ENCODE results near the gene TENT5D.
"Not testable (repeated sequence)": the region's sequence is repeated elsewhere in the genome, so short reads cannot be mapped to it uniquely, and the experiment has no call there.

TENT5D gene

DNA sequence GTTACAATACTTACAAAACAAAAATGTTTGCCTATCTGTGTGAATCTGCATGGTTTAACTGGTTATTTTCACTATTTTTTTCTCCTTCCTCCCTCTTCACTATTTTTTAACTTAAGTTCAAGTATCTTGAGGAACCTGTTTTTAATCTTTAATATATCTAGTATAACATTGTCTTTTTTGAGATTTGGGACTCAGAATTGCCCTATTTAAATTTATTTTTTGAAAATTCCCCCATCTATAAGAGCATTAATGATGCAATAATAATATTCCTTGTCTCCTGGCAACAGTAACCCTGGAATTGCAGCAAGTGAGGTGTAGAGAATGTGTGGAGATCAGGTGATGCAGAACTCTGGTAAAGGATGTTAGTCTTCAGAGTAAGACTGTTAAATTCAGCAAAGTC, at the start of gene TENT5D:
Gene TENT5D (plus strand): TSS at position 301 of the 400 bp plus-strand sequence. CDS start 22,093 bp downstream, outside the sequence.
- no peak for ATAC-seq
- Mint-ChIP-seq H3K36me3 (no peaks in the 10 kb centered on the region), H3K4me3 (no peak within 1 kb of the TSS), H3K4me1 (no peaks in the 10 kb centered on the region), H3K27ac (no peak within 1 kb of the TSS), H3K27me3 (no peaks in the 10 kb centered on the region), H3K9me3 (peaks cover 7% of the 10 kb centered on the region)

DNA sequence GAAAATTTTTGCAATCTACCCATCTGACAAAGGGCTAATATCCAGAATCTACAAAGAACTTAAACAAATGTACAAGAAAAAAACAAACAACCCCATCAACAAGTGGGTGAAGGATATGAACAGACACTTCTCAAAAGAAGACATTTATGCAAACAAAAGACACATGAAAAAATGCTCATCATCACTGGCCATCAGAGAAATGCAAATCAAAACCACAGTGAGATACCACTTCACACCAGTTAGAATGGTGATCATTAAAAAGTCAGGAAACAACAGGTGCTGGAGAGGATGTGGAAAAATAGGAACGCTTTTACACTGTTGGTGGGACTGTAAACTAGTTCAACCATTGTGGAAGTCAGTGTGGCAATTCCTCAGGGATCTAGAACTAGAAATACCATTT, 34.6 kb upstream of the TENT5D start:
- H3K27me3 Mint-ChIP-seq, H3K36me3 Mint-ChIP-seq, ATAC-seq, H3K4me1 Mint-ChIP-seq, H3K4me3 Mint-ChIP-seq, H3K27ac Mint-ChIP-seq, H3K9me3 Mint-ChIP-seq: not testable (repeated sequence)

DNA sequence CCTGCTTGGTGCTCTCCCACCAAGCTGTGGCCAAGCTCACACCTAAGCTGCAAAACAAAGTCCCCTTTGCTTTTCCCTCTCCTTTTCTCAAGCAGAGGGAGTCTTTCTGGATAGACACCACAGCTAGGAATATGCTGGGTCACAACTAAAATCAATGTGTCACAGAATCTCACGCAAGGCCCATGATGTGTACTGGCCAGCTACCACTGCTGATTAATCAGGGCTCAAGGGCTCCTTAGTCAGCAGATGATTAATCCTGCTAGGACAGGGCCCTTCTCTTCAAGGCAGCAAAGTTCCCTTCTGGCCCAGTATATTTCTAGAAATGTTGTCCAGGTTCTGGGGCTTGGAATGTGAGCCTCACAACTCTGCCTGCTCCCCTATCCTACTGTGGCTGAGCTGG, 32.0 kb upstream of the TENT5D start:
- no peaks in the 10 kb centered on the region for H3K9me3 Mint-ChIP-seq
- no peaks in the 10 kb centered on the region for H3K4me1 Mint-ChIP-seq
- no peak overlapping the region for H3K4me3 Mint-ChIP-seq
- no peaks in the 10 kb centered on the region for H3K27me3 Mint-ChIP-seq
- H3K27ac Mint-ChIP-seq = no peak overlapping the region
- ATAC-seq = no peak
- no peaks in the 10 kb centered on the region for H3K36me3 Mint-ChIP-seq

DNA sequence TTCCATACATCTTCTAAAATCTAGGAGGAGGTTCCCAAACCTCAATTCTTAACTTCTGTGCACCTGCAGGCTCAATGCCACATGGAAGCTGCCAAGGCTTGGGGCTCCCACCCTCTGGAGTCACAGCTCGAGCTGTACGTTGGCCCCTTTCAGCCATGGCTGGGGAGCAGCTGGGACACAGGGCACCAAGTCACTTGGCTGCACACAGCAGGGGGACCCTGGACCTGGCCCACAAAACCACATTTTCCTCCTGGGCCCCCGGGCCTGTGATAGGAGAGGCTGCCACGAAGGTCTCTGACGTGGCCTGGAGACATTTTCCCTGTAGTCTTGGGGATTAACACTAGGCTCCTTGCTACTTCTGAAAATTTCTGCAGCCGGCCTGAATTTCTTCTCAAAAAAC, 8.2 kb upstream of the TENT5D start:
- no peaks in the 10 kb centered on the region for H3K27me3 Mint-ChIP-seq
- H3K9me3 Mint-ChIP-seq = peaks cover 4% of the 10 kb centered on the region
- H3K4me3 Mint-ChIP-seq = no peak overlapping the region
- H3K36me3 Mint-ChIP-seq = no peaks in the 10 kb centered on the region
- no peaks in the 10 kb centered on the region for H3K4me1 Mint-ChIP-seq
- no peak for ATAC-seq
- H3K27ac Mint-ChIP-seq = no peak overlapping the region

DNA sequence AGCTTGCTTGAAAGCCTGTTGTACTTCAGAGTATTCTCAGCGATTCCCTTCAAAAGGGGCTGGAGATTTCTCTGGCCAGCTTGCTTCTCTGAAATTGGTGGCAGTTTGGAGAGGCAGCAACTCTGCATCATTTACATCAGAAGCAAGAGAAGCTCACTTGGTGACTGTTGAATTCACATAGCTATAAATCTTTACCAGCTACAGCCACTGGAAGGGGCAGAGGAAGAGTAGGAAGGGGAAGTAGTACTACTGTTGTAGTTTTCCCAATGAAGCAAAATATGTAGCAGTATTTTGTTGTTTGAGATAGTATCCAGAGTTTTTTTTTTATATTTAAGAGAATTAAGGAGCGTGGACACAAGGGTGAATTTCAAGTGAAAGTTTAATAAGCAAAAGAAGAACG, 2.8 kb downstream of the TENT5D start:
- Mint-ChIP-seq H3K27me3 (no peaks in the 10 kb centered on the region), H3K4me1 (no peaks in the 10 kb centered on the region), H3K9me3 (peaks cover 6% of the 10 kb centered on the region), H3K4me3 (no peak overlapping the region), H3K27ac (no peak overlapping the region), H3K36me3 (no peaks in the 10 kb centered on the region)
- no peak for ATAC-seq

DNA sequence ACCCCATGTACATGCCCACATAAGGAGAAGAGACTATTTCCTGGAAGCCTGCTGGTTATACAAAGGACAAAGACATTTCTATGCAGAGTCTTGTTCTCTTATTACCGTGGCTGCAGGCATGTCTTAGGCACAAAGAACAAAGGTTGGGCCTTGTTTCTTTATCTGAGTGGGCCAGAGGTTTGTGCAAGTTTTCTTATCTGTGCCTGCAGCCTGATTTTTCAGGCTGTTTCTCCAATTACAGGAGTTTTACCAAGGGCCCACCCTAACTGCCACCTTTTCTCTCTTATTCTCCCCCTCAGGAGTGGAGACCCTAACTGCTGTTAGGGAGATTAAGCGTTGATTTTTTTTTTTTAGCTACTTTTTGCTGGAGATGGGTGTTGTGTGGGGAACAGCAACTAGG, 3.5 kb downstream of the TENT5D start:
- Mint-ChIP-seq H3K27me3 (no peaks in the 10 kb centered on the region), H3K4me1 (no peaks in the 10 kb centered on the region), H3K27ac (no peak overlapping the region), H3K9me3 (peaks cover 6% of the 10 kb centered on the region), H3K36me3 (no peaks in the 10 kb centered on the region), H3K4me3 (no peak overlapping the region)
- ATAC-seq = no peak

DNA sequence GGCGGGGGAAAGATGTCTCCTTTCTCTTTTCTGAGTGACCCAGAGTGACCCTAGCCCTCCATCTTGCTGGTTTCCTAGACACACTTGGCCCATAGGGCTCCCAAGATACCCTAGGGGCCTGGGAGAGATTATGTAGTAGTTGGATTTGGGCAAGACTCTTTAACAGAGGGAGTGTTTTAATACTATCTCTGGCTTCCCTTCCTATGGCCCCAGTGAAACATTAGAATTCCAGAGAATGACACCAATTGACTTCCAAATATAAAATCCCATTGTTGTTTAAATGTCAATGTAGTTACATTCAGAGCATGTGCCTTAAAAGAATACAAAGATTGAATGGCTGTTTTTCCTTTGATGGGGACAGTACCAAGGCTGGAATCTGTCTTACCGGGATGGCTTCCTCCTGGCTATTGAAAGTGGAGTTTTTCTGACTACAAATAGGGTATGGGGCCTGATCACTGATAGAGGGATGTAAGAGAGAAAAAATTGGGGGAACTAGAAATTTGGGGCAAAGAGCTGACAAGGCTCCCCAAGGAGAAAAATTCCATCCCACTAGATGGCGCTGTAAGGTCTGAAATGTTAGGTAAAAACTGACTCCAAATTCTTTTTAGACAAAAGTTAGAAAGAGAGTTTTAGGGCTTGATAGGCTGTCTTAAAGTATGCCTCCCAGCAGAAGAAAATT, 10.7 kb downstream of the TENT5D start:
- no peak for ATAC-seq
- Mint-ChIP-seq H3K27ac (no peak overlapping the region), H3K36me3 (no peaks in the 10 kb centered on the region)

DNA sequence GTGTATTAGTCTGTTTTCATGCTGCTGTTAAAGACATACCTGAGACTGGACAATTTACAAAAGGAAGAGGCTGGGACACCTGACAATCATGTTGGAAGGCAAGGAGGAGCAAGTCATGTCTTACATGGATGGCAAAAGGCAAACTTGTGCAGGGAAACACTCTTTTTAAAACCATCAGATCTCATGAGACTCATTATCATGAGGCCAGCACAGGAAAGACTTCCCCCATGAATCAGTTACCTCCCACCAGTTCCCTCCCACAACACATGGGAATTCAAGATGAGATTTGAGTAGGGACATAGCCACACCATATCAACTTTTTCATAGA, 11.2 kb downstream of the TENT5D start:
- Mint-ChIP-seq H3K4me3 (no peak overlapping the region), H3K27me3 (no peaks in the 10 kb centered on the region), H3K4me1 (no peaks in the 10 kb centered on the region), H3K9me3 (peaks cover 6% of the 10 kb centered on the region), H3K27ac (no peak overlapping the region), H3K36me3 (no peaks in the 10 kb centered on the region)
- no peak for ATAC-seq

More for the DNA sequence above, 10.7 kb downstream of the TENT5D start:
- Mint-ChIP-seq H3K4me1 (no peaks in the 10 kb centered on the region), H3K9me3 (peaks cover 6% of the 10 kb centered on the region), H3K4me3 (no peak overlapping the region), H3K27me3 (no peaks in the 10 kb centered on the region)

DNA sequence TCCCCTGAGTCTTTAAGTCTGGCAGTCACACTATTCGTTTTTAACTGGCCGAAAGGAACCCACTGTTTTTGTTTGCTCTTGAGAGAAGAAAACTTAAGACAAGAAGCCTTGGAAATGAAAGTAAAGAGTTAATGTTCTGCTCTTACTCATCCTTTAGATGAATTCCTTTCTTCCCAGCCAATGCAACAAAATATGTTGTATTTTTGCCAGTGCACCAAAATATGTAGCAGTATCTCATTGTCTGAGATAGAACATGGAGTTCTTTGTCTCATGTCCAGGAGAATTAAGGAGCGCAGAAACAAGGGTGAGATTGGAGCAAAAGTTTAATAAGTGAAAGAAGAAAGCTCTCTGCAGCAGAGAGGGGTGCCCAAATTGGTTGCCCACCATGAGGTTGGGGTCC, 12.2 kb downstream of the TENT5D start:
- Mint-ChIP-seq H3K27ac (no peak overlapping the region), H3K9me3 (peaks cover 3% of the 10 kb centered on the region), H3K4me1 (no peaks in the 10 kb centered on the region), H3K27me3 (no peaks in the 10 kb centered on the region), H3K36me3 (no peaks in the 10 kb centered on the region), H3K4me3 (no peak overlapping the region)
- ATAC-seq = no peak

DNA sequence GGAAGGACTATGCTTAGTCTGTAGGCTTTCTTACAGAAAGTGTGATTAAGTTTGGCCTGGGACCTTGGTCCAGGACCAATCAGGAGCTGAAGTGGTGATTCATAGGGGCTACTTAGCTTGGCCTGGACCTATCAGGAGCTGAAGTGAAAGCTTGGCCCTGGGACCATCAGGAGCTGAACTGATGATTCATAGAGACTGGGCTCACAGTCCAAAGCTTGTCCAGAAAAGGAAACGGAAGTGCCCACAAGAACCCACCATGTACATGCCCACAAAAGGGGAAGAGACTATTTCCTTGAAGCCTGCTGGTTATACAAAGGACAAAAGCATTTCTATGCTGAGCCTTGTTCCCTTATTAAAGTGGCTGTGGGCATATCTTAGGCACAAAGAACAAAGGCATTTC, 12.6 kb downstream of the TENT5D start:
- Mint-ChIP-seq H3K27ac (no peak overlapping the region), H3K9me3 (peaks cover 3% of the 10 kb centered on the region), H3K36me3 (no peaks in the 10 kb centered on the region), H3K27me3 (no peaks in the 10 kb centered on the region), H3K4me3 (no peak overlapping the region), H3K4me1 (no peaks in the 10 kb centered on the region)
- no peak for ATAC-seq

DNA sequence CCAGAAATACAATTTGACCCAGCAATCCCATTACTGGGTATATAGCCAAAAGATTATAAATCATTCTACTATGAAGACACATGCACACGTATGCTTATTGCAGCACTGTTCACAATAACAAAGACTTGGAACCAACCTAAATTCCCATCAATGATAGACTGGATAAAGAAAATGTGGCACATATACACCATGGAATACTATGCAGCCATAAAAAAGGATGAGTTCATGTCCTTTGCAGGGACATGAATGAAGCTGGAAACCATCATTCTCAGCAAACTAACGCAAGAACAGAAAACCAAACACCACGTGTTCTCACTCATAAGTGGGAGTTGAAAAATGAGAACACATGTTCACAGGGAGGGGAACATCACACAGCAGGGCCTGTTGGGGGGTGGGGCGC, 47.9 kb downstream of the TENT5D start:
- not testable (repeated sequence) for H3K36me3 Mint-ChIP-seq, H3K27ac Mint-ChIP-seq, H3K4me1 Mint-ChIP-seq, ATAC-seq, H3K27me3 Mint-ChIP-seq, H3K4me3 Mint-ChIP-seq
- peaks cover 14% of the 10 kb centered on the region for H3K9me3 Mint-ChIP-seq

DNA sequence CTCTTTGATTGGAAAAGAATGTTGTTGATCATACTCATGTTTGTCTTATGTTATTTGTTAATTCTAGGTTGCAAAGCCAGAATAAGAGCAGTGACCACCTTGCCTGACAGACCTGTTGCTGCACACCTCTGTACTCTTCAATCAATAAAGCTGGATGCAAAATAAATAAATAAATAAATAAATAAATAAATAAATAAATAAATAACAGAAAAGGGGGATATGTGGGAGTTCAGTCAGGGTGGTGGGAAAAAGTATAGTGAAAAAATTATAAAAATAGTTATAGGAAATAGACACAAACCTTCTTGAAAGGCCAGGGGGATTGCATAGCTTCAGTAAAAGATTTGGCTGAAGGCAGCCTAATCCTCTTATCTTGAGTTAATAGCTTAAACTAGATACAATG, 51.3 kb downstream of the TENT5D start:
- Mint-ChIP-seq H3K36me3 (no peaks in the 10 kb centered on the region), H3K4me3 (no peak overlapping the region), H3K4me1 (no peaks in the 10 kb centered on the region), H3K9me3 (peaks cover 10% of the 10 kb centered on the region), H3K27ac (no peak overlapping the region), H3K27me3 (no peaks in the 10 kb centered on the region)
- ATAC-seq = no peak

DNA sequence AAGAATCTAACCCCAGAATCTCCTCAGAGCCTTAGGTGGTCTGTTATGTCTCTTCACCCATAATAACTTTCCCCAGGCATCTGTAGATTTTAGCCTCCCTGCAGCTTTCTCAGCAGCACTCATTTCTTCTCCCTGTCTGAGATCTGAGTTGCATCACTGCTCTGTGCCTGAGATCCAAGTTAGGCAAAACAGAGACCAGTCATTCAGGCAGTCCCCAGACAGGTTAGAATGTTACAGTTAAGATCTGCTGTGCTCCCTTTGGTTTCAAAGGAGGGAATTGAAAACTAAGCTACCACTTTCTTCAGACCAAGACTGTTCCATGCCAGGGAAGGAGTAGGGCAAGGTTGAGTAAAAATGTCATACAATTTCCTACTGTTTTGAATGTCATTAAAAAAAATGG, 65.3 kb downstream of the TENT5D start:
- H3K27me3 Mint-ChIP-seq = no peaks in the 10 kb centered on the region
- no peak overlapping the region for H3K27ac Mint-ChIP-seq
- H3K4me3 Mint-ChIP-seq = no peak overlapping the region
- H3K4me1 Mint-ChIP-seq = no peaks in the 10 kb centered on the region
- no peaks in the 10 kb centered on the region for H3K9me3 Mint-ChIP-seq
- no peak for ATAC-seq
- no peaks in the 10 kb centered on the region for H3K36me3 Mint-ChIP-seq

DNA sequence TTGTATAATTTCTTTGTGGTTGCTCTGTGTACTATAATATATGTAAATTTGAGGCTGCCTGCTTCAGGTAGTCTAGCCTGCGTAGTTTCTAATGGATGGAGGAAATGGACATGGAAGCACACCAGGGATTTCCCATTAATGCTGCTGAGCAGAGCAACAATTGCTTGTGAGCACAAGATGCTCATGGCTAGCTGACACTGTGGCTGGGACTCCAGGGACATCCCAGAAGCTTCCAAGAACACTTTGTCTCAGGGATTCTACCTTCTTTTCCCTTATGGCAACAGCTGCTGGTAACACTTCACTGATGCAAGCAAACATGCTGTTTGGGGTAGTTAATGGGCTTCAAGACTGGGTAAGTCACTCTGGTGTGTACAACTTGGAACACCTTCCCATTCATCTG, 66.1 kb downstream of the TENT5D start:
- Mint-ChIP-seq H3K36me3 (no peaks in the 10 kb centered on the region), H3K9me3 (peaks cover 2% of the 10 kb centered on the region), H3K27me3 (no peaks in the 10 kb centered on the region), H3K4me1 (no peaks in the 10 kb centered on the region), H3K27ac (no peak overlapping the region), H3K4me3 (no peak overlapping the region)
- no peak for ATAC-seq

DNA sequence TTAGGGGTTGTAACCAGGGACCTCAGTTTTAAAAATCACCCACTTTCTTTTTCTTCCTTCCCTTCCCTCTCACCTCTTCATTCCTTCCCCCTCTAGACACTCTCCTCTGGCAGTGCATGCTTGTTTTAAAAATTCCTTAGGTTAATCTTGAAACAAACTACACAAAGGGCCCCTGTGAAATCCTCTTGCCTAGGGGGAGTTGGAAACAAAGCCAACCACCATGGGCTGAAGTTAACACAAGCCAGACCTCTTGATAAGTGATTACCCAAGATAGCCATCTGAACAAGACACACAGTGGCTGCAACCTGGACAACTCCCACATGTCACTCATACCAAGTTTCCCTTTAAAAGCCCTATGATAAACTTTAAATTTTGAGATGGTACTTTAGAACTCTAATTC, 68.9 kb downstream of the TENT5D start:
- H3K27ac Mint-ChIP-seq = no peak overlapping the region
- H3K4me1 Mint-ChIP-seq = no peaks in the 10 kb centered on the region
- no peak for ATAC-seq
- H3K9me3 Mint-ChIP-seq = peaks cover 3% of the 10 kb centered on the region
- H3K4me3 Mint-ChIP-seq = no peak overlapping the region
- no peaks in the 10 kb centered on the region for H3K27me3 Mint-ChIP-seq
- H3K36me3 Mint-ChIP-seq = no peaks in the 10 kb centered on the region

Measured in stimulated activated memory B cell treated with anti-CD40 and anti-IgM and Interleukin-4, amounts not matched to agents 10 μg/mL and 1 μg/mL and 100 μg/mL, for 72 hours (primary cell).